Stimulated activated CD8-positive, alpha-beta memory T cell treated with anti-CD3 and anti-CD28 coated beads, Interleukin-4, amount 100 ng/mL, for 4 hours (primary cell): ENCODE results near the gene IFT81.
"Not testable (repeated sequence)": the region's sequence is repeated elsewhere in the genome, so short reads cannot be mapped to it uniquely, and the experiment has no call there.

Experiments
- DNase-seq, 2 donors: peaks; one replicate each; pipeline ENCODE4 v3.0.0-alpha.2; 2020; ENCODE audit warnings: low read depth in 2 of 2, low spot score in 1 of 2

IFT81 gene

DNA sequence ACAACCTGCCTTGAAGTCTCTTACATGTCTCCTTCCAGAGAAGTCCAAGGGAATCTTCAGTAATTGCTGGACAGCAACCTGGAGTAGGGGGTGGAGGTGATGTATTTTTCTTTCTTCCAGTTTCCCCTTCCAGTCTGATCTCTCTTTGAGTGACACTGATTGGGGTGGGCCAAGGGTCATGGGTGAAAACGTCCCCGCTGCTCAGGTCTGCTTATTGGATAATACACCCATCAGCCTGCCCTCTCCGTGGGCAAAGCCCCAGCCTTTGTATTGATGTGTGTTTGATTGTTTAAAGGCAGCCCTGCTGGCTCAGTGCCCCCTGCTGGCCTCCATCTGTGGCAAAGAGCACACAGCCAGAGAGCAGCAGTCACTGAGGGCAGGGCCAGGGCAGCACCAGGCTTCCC is 121.2 kb downstream of the IFT81 start:
- DNase-seq = peak; percentile 5 to 13

DNA sequence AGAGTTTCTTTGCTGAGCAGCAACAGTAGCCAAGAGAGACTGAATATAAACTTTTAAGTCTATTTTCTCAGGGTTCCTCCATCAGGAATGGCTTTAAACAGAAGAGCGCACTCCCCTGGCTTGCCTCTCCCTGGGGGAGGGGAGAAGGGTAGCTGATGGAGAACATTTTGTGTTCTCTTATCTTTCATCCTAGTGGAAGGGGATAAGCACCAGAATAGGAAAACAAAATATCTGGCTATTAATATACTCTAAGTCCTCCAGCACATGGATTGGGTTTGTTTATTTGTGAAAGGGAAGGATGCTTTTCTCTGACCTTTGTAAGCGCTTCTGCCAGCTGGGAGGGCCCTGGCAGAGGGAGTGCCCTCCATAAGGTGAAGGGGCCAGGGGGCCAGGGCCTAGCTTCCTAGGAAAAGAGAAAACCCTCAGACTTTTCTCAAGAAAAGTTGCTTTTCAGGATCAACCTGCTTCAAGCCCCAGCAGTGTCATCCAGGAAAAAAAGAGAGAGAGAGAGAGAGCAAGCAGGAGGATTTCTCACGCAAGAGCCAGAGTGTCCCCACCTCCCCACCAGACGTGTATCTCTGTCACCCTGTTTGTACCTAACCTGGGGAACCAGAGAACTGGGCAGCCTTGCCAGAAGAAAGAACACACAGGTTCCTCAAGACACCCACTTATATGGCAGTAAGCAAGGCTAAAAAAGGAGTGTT is 122.6 kb downstream of the IFT81 start:
- DNase-seq = no peak

DNA sequence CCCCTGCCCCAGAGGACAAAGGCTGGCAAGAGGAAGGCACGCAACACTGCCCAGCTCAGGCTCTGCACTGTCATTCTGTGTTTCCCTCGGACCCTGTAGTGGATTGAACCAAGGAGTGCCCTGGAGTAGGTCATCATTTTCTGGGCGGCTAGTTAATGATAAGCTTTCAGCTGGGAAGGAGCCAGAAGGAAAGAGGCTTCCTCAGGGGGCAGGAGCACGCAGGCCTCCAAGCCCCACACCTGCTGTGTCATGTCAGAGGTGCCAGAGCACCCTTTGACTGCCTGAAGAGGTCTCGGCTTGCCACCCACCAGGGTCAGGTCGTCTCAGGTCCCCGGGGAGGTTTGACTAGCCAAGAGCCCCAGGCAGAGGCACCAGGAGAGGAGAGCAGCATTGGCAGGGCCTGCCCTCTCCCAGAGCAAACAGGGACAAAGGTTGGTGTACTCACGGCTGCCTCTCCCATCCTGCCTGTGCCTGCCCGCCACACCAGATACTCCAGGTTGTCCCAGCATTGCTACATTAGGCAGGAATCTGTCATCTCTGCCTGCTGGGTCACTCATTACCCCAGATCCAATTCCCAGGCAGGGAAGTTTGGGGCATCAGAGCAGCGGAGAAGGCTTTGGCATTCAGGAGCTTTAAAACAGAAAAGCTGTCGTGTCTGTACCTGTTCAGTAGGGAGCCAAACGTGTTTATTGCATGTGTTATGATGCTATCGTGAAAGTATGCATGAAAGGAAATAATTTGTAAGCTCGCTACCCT is 123.4 kb downstream of the IFT81 start:
- DNase-seq = no peak

DNA sequence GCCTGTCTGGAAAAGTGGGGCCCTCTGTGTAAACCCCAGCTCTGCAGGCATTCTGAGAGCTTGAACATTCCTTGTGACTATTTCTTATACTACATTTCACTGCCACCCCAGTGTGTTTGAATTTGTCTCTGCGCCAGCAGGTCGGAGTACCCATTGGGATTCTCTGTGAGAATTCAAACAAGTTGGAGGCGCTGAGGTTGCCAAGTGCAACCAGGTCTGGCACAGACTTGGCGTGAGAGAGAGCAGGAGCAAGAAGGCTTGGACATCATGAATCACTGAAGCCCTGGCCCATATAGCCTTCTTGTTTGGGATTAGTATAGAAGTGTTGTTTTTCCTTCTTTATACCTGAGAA is 123.9 kb downstream of the IFT81 start:
- DNase-seq = no peak

DNA sequence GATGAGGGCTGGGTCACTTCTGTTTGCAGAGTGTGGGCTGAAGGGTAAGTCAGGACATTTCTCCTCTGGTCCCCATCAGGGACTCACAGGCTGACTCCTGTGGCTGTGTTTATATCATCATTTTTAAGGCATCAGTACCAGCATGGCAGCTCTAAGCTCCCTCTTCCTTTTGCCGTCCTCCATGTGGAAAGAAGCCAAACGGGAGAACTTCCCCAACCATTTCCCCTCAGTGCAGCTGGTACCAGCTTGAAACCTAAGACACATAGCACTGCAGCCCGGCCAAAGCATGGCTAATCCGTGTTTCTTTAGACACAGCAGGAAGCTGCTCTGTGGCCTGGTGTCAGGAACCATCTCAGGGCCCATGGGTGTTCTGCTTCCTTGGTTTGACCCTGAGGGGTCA is 124.9 kb downstream of the IFT81 start:
- DNase-seq = no peak

DNA sequence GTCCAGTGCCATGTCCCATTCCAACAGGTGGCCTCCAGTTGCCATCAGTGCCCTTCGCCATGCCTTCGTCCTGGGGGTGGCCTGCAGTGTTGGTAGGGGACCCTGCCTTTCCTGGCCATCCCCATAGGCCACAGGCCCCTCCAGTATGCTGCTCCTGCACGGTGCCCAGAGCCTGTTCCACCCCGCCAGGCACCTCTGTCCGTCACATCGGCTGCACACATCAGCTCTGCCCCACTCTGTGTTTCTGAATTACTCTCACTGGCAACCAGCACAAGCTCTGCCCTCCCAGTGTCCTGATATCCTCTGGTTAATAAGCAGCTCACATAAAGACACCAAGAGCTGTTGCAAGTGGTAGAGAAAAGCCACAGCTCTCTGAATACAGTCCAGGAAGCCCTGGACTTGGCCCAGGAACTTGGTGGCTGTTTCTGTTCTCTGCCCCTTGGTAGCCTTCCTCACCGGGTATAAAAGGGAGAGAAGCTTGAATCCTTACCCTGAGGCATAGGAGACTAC is 125.6 kb downstream of the IFT81 start:
- DNase-seq = no peak

DNA sequence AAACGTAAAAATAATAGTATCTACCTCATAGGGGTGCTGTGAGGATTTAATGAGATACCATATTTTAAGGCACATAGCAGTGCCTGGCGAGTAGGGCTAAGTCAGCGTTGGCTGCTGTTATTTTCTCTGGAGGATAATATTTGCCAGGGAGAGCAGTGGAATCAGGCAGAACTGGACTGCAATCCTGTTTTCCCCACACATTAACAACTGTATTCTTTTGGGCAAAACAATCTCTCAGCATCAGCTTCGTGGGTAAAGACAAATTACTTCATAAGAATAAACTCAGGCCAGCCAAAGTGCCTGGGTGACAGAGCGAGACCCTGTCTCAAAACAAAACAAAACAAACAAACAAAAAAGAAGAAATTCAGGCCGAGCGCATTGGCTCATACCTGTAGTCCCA is 127.2 kb downstream of the IFT81 start:
- DNase-seq = no peak

DNA sequence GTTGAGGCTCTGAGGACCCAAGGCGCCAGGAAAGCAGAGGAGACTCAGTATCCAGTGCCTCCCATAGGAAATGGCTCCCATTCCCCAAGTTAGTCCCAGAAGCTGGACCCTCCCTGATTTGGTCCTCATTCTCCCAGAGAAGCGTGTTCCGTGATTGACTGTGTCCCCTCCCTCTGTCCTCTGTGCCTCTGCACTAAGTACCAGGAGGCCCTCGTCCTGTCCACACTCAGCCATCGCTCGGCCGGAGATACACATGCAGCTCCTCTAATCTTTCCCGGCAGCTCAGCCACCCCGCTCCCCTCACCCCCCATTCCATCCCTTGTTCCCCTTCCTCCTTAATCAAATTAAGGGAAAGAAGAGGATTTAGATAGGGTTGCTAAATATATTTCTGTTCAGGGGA is 128.6 kb downstream of the IFT81 start:
- no peak for DNase-seq

DNA sequence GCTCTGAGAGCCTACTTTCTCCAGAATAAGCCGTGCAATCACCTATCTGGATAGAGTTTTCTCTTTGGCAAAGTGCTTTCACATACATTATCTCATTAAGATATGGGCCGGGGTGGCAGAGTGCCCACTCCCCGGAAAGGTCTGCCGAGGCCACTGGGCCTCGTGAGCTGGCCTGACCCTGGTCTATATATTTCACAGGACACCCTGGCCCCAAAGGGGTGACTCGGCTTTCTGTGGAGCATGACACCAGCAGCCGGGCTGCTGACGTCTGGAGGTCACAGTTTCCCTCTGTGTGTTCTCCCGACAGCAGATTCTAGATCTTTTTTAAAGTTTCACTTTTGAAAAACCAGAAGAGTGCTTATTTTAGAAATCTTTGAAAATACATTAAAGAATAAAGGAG is 129.0 kb downstream of the IFT81 start:
- no peak for DNase-seq

DNA sequence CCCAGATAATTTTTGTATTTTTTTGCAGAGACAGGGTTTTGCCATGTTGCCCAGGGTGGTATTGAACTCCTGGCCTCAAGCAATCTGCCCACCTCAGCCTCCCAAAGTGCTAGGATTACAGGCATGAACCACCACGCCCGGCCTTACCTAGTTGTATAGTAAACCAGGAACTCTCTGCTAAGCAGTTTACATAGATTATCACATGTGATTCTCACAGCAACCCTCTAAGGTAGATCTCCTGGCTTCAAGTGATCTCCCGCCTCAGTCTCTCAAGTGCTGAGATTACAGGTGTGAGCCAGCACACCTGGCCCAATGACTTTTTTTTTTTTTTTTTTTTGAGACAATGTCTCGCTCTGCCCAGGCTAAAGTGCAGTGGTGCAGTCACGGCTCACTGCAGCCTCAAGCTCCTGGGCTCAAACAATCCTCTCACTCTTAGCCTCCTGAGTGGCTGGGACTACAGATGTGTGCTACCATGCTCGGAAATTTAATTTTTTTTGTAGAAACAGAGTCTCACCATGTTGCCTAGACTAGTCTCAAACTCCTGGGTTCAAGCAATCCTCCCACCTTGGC is 130.9 kb downstream of the IFT81 start:
- no peak for DNase-seq

DNA sequence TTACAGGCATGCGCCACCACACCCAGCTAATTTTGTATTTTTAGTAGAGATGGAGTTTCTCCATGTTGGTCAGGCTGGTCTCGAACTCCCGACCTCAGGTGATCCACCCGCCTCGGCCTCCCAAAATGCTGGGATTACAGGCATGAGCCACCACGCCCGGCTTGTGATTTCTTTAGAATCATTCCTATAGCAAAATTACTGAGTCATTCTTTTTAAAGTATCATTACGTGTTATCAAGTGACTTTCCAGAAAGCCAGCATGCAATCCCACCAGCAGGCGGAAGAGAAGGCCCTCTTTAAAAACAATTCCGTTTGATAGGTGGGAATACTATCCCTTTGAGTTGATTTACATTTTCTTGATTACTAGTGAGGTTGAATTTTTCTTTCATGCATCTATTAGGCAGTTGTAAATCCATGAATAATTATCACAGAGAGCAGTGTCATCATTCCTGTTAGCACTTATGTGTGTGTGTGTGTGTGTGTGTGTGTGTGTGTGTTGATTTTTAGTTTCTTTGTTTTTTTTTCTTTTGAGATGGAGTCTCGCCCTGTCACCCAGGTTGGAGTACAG is 131.8 kb downstream of the IFT81 start:
- not testable (repeated sequence) for DNase-seq

DNA sequence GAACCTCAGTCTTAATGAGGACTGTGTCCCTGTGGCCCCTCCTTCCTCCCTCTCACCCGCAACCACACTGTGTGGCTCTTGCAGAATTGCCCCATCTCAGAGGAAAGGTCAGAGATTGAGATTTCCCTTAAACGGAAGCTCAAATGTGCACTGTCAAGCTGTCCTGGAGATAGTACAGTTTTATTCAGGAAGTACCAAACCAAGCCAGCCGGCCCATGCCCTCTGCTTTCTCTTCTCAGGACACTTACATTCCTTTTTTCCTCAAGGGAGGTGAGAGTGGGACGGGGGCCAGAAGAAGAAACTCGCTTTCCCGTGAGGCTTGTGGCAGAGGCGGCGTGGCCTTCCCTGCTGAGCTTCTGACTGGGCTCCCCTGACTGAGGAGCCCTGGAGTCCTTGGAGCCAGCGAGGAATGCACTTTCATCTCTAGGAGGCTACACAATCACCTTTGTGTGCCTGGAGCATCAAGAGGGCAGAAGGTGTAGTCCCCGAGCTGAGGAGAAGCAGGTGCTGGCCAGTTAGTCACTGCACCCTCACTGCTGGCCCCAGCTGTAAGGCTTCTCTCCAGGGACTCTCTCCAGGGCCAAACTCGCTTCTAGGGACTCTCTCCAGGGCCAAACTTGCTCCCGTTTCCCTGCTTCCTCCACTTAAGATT is 132.7 kb downstream of the IFT81 start:
- no peak for DNase-seq

DNA sequence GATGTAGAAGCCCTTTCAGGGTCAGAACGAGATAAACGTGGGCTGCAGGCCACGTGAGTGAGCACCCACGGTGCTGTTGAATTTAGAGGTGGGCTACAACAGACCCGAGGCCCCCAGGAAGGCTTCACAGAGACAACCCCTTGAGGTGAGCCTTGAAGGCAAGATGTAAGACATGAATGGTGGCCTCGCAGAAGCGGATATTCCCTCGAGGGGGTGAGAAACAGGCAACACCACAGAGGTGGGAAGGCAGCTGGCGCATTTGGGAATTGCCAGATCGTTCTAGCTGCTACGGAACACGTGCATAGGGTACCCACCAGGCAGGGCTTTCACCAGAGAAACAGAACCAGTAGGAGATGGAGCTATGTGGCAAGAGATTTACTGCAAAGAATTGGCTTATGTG is 134.3 kb downstream of the IFT81 start:
- no peak for DNase-seq

DNA sequence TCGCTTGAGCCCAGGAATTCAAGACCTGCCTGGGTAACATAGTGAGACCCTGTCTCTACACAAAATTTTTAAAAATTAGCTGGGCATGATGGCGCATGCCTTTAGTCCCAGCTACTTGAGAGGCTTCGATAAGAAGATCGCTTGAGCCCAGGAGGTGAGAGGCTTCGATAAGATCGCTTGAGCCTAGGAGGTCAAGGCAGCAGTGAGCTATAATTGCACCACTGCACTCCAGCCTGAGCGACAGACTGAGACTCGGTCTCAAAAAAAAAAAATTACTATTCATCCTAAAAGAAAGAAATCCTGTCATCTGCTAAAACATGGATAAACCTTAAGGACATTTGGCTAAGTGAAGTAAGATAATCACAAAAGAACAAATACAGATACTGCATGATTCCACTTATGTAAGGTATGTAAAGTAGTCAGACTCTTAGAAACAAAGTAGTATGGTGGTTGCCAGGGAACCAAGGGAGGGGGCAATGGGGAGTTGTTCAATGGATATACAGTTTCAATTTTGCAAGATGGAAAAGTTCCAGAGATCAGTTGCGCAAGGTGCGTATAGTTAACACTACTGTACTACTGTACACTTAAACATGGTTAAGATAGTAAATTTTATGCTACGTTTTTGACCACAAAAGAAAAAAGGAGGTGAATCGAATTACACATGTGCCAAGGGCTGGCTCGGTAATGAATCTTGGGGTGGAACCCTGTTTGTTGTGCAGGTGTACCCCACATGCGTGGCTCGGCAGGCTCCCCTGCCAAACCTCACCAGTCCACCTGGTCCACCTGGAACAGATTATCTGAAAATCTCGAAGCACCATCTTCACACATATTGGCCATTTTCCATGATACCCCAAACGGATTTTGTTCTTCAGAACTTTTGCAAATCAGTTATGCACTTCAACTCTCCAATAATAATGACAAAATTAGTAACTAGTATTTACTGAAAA is 138.6 kb downstream of the IFT81 start:
- no peak for DNase-seq

DNA sequence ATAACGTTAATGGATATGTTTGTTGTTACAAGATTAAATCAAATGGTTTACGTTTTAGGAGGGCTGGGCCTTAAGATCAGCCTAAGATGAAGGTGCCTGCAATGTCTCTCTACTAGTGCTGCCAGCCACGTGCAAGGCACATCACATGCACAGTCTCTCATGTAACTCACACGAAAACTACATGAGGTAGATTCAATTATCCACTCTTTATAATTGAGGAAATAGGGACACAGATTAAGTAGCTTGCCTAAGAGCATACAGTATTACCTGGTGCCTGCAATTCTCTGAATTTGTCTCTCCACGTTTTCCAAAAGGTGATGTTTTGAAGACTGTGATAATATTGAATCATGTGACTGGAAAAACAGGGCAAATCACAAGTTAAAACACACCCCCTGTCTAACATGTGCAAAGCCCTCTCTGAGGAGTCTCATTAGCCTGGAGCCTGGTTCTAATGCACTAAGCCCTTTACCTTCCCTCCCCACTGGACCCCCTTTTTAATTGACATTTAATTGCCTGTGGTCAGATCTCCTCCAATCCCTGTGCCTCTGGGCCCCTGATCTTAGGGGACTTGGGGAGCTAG is 142.3 kb downstream of the IFT81 start:
- DNase-seq = no peak

DNA sequence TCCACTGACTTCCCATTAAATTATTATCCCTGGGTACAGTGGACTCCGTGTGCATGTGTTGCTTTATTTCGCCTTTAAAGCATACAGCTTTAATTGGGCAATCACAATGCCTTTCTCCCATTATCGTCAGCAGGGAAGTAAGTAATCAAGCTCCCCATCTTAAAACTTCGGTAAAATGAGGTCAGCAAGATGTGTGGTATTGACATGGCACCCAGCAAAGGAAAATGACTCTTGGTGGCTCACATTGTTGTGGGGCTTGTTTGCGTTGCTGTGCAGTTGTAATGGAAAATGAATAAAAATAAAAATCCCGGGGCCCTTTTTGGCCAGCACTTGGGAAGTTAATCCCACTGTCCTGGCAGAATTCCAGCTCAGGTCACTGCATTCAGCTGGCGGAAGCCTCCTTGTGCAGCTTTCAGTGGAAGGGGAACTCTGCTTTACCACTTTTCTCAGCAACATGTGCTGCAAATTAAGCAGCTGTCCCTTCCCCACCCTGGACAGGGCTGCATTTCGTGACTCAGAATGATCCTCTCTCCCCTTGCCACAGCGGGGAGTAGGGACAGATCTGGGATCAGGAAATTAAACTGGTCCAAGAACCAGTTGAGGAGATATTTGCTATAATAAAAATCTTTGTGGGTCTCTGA is 142.9 kb downstream of the IFT81 start:
- no peak for DNase-seq
